Measurements from ENCODE around the gene CAMTA1. TPM values are rescaled to one million over a fixed set of nuclear protein-coding genes. Genes with fewer than 3 reads are reported as not detected.
A peak's percentile ranks its signal among the peaks of the same experiment; 100 is the strongest.

The CAMTA1 gene
- total RNA-seq, 1 donor from 2014 or later: 81.6 TPM

DNA sequence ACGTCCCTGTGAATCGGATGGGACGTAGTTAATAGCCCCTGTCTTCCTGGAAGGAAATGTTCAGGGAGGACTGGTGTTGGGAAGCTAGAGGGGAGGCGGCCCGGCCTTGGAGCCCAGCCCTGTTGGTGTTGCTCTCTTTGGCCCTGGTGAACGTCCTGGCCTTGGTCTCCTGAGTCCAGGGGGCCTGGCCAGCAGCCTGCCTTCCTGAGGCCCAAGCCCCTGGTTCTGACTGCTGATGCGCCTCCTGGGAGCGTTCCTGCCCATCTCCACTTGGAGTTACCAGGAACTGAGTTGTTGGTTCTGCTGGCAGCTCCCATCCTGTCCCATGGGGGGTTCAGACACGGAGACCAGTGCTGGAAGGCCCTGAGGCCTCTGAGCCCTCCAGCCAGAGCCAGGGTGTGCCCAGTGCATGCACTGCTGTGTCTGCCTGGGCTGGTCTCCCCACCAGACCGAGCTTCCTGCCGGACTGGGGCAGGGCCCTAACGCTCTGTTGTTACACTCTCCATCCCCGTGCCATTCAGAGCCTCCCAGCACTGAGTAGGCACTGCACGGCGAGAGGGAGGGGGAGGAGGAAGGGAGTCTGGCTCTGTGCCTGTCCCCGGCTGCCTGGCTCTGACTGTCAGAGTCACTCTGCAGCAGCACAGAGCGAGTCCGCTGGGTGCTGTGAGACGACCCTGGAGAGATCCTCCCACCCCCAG, 603.4 kb downstream of the CAMTA1 start:
- TF ChIP-seq, protein P1, sequence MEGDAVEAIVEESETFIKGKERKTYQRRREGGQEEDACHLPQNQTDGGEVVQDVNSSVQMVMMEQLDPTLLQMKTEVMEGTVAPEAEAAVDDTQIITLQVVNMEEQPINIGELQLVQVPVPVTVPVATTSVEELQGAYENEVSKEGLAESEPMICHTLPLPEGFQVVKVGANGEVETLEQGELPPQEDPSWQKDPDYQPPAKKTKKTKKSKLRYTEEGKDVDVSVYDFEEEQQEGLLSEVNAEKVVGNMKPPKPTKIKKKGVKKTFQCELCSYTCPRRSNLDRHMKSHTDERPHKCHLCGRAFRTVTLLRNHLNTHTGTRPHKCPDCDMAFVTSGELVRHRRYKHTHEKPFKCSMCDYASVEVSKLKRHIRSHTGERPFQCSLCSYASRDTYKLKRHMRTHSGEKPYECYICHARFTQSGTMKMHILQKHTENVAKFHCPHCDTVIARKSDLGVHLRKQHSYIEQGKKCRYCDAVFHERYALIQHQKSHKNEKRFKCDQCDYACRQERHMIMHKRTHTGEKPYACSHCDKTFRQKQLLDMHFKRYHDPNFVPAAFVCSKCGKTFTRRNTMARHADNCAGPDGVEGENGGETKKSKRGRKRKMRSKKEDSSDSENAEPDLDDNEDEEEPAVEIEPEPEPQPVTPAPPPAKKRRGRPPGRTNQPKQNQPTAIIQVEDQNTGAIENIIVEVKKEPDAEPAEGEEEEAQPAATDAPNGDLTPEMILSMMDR (IDR thresholded peaks at IDR 0.05): no peak
- Mint-ChIP-seq H3K27ac (ENCODE audit: unreplicated experiment) (peak overlapping the region; percentile 89), H3K27me3 (ENCODE audit: unreplicated experiment) (no peaks in the 10 kb centered on the region), H3K4me3 (ENCODE audit: unreplicated experiment) (no peak overlapping the region), H3K9me3 (ENCODE audit: unreplicated experiment) (peaks cover 1% of the 10 kb centered on the region), H3K4me1 (ENCODE audit: unreplicated experiment) (peaks cover 52% of the 10 kb centered on the region), H3K36me3 (ENCODE audit: unreplicated experiment) (no peaks in the 10 kb centered on the region)
- DNase-seq (ENCODE audit: extremely low spot score, unreplicated experiment): peak; percentile 85

DNA sequence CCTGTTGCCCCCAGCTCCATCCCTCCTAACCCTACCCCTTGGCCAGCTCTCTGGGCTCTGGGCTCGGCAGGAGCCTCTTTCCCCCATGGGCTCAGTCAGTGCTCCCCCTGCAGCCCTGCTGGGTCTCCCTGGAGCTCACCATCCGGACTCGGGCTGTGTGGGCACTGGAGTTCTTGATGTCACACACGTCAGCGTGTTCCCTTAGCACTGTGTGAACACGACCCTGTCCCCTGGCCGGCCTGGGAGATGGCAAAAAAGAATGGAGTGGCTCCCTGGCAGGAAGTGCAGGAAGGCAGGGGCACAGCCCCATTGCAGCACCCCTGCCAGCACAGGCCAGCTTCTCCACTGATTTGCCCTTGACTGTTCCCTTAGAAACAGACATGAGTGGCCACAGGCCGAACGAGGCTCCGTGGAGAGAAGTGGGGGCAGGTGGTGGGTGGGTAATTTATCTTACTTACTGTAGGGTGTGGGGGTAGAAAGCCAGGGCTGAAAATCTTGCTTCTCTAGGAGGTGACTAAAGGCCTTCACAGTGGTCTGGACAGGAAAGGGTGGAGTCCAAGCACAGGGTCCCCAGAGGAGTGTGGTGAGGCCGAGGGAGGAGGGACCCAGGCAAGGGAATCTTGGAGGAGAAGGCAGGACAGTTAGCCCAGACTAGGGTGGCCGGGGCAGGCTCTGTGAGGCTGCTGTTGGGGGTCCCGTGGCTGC, 604.1 kb downstream of the CAMTA1 start:
- Mint-ChIP-seq H3K36me3 (ENCODE audit: unreplicated experiment) (no peaks in the 10 kb centered on the region), H3K27me3 (ENCODE audit: unreplicated experiment) (no peaks in the 10 kb centered on the region), H3K4me3 (ENCODE audit: unreplicated experiment) (peak overlapping the region; percentile 5), H3K4me1 (ENCODE audit: unreplicated experiment) (peaks cover 59% of the 10 kb centered on the region), H3K27ac (ENCODE audit: unreplicated experiment) (peak overlapping the region; percentile 89), H3K9me3 (ENCODE audit: unreplicated experiment) (peaks cover 4% of the 10 kb centered on the region)
- TF ChIP-seq, protein P1 (IDR thresholded peaks at IDR 0.05): no peak
- DNase-seq (ENCODE audit: extremely low spot score, unreplicated experiment): peak; percentile 83

DNA sequence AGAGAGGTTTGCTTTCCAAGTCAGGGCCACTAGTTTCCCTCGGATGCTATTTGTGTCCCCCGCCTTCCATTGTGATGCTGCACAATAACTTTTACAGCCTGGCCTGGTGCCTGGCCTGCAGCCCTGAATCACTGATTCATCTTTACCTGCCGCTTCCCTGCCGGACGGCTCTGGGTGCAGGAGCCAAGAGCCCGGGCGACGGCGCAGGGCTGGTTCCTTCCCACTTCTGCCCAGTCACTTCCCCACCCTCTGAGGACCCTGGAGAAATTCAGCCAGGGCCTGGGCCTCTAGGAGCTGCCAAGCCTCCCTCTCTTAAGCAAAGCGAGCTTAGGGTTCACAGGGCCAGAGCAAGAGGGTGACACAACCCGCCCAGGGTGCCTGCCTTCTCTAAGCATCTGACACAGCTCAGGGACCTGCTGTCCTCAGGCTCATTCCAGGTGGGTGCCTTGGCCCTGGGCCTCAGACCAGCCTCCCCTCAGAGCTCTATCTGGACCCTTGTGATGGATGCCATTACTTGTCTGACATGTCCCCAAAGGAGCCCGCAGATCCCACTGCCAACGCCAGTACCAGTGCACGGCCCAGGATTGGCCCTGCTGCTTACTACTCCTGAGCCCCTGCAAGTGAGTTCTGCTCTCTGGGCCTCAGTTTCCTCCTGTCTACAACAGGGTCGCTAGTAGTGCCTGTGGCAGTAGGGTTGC, 604.8 kb downstream of the CAMTA1 start:
- TF ChIP-seq, protein P1 (IDR thresholded peaks at IDR 0.05): no peak
- Mint-ChIP-seq H3K36me3 (ENCODE audit: unreplicated experiment) (no peaks in the 10 kb centered on the region), H3K27ac (ENCODE audit: unreplicated experiment) (peak overlapping the region; percentile 89), H3K9me3 (ENCODE audit: unreplicated experiment) (peaks cover 4% of the 10 kb centered on the region), H3K4me3 (ENCODE audit: unreplicated experiment) (no peak overlapping the region), H3K4me1 (ENCODE audit: unreplicated experiment) (peaks cover 61% of the 10 kb centered on the region), H3K27me3 (ENCODE audit: unreplicated experiment) (no peaks in the 10 kb centered on the region)
- peak; percentile 80 for DNase-seq (ENCODE audit: extremely low spot score, unreplicated experiment)

DNA sequence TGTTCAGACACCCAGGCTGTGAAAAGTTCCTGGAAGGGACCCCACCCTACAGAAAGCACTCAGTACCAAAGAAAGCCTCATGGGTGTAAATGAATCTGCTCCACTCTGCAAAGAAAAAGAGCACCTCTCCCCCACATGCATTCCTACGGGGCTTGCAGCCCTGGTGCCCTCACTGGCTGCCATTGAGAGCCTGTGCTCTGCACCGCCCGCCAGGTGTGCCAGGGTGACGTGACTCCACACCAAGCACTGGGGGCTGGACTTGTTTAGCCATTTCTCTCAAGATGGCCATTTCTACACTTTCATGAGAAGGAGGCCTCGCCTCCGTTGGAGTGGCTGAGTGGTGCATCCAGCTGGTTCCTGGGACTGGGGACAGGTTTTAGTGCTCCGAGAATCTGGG, 605.3 kb downstream of the CAMTA1 start:
- Mint-ChIP-seq H3K36me3 (ENCODE audit: unreplicated experiment) (peaks cover 5% of the 10 kb centered on the region), H3K4me3 (ENCODE audit: unreplicated experiment) (no peak overlapping the region), H3K27ac (ENCODE audit: unreplicated experiment) (peak overlapping the region; percentile 89), H3K27me3 (ENCODE audit: unreplicated experiment) (no peaks in the 10 kb centered on the region), H3K9me3 (ENCODE audit: unreplicated experiment) (peaks cover 9% of the 10 kb centered on the region), H3K4me1 (ENCODE audit: unreplicated experiment) (peaks cover 61% of the 10 kb centered on the region)
- peak; percentile 62 for DNase-seq (ENCODE audit: extremely low spot score, unreplicated experiment)
- TF ChIP-seq, protein P1 (IDR thresholded peaks at IDR 0.05): no peak

DNA sequence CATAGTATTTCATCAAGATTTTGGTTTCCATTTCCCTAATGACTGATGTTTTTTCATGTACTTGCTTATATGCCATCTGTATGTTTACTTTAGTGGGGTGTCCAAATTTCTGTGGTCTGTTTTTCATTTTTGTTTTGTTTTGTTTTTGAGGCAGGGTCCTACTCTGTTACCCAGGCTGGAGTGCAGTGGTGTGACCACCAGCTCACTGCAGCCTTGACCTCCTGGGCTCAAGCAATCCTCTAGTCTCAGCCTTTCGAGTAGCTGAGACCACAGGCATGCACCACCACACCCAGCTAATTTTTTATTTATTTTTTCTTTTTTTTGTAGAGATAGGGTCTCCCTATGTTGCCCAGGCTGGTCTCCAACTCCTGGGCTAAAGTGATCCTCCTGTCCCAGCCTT, 607.9 kb downstream of the CAMTA1 start:
- peak; percentile 40 for DNase-seq (ENCODE audit: extremely low spot score, unreplicated experiment)
- Mint-ChIP-seq H3K27ac (ENCODE audit: unreplicated experiment) (peak overlapping the region; percentile 49), H3K36me3 (ENCODE audit: unreplicated experiment) (peaks cover 14% of the 10 kb centered on the region), H3K27me3 (ENCODE audit: unreplicated experiment) (no peaks in the 10 kb centered on the region), H3K4me1 (ENCODE audit: unreplicated experiment) (peaks cover 47% of the 10 kb centered on the region), H3K9me3 (ENCODE audit: unreplicated experiment) (peaks cover 26% of the 10 kb centered on the region), H3K4me3 (ENCODE audit: unreplicated experiment) (no peak overlapping the region)
- TF ChIP-seq, protein P1 (IDR thresholded peaks at IDR 0.05): no peak
